ENCODE data around the gene NGEF. TPM values are rescaled to one million over a fixed set of nuclear protein-coding genes. Genes with fewer than 3 reads are reported as not detected.

The NGEF gene
- total and polyA plus RNA-seq, 9 of the 15 experiments (the other 6 are each of a cell fraction or from before 2014, with no cell fraction given): 0.07 to 0.17 (median 0.09) TPM; not detected in 6

GRCh38 chr2:233048569-233049193 lies 35.6 kb upstream of the NGEF start:
- Histone ChIP-seq H3K9ac (ENCODE audit: insufficient read depth in 1 of 2, low read depth in 2 of 2, low read length in 2 of 2) (no peak overlapping the region), H3K27ac (ENCODE audit: extremely low read depth, low read depth, low read length) (no peak overlapping the region), H3K36me3 (ENCODE audit: control insufficient read depth, insufficient read depth, low read length) (no peaks in the 10 kb centered on the region), H3K4me2 (ENCODE audit: insufficient read depth, low read length) (no peak overlapping the region), H3K9me3 (replicated peaks; ENCODE audit: control insufficient read depth, insufficient read depth, low read depth, low read length) (no peaks in the 10 kb centered on the region), H3K27me3 (ENCODE audit: control insufficient read depth in 2 of 2, insufficient read depth in 2 of 2, low read length in 2 of 2) (peaks cover 0 to 25% of the 10 kb centered on the region in 2 experiments; a peak in 2 of 5 replicates), H3K79me2 (ENCODE audit: control insufficient read depth, insufficient read depth, low read length) (no peaks in the 10 kb centered on the region), H4K20me1 (replicated peaks; ENCODE audit: control insufficient read depth, insufficient read depth, low read length) (no peaks in the 10 kb centered on the region), H3K9me1 (ENCODE audit: control insufficient read depth, insufficient read depth, low read length) (no peaks in the 10 kb centered on the region), H3K4me1 (replicated peaks in 1 of 2; ENCODE audit: control insufficient read depth in 2 of 2, insufficient read depth in 2 of 2, low read length in 2 of 2) (peaks cover 0 to 5% of the 10 kb centered on the region in 2 experiments; a peak in 3 of 5 replicates), H2AFZ (ENCODE audit: low read depth, low read length) (no peak overlapping the region), H3K4me3 (no peak overlapping the region)
- no peak for TF ChIP-seq LCOR (CRISPR knock-in tag; IDR thresholded peaks at IDR 0.05)
- TF ChIP-seq HDAC1 (IDR thresholded peaks at IDR 0.05): no peak
- no peak for TF ChIP-seq THAP7 (CRISPR knock-in tag; IDR thresholded peaks at IDR 0.05)
- no peak for TF ChIP-seq ZNF780A (CRISPR knock-in tag; IDR thresholded peaks at IDR 0.05)
- no peak for TF ChIP-seq USF2 (CRISPR knock-in tag; IDR thresholded peaks at IDR 0.05)
- TF ChIP-seq ZNF551 (CRISPR knock-in tag; IDR thresholded peaks at IDR 0.05): no peak
- TF ChIP-seq BRF1 (IDR thresholded peaks at IDR 0.05; ENCODE audit: borderline replicate concordance, extremely low read depth, insufficient read length): no peak
- TF ChIP-seq C11orf30 (IDR thresholded peaks at IDR 0.05; ENCODE audit: low read depth): no peak
- no peak for TF ChIP-seq ZNF707 (CRISPR knock-in tag; conservative IDR thresholded peaks at IDR 0.05)
- no peak for TF ChIP-seq MIER1 (IDR thresholded peaks at IDR 0.05; ENCODE audit: low read depth)
- no peak for TF ChIP-seq ATF2 (CRISPR knock-in tag; IDR thresholded peaks at IDR 0.05)
- TF ChIP-seq ZFP1 (CRISPR knock-in tag; IDR thresholded peaks at IDR 0.05): no peak
- ChIA-PET POLR2A (no interaction called here), CTCF (ENCODE audit: low intra/inter-chr PET ratio) (no interaction called here)
- DNase-seq (ENCODE audit: extremely low read depth in 1 of 4, low spot score in 3 of 4): no peak
- ATAC-seq: no peak
- in situ Hi-C loops (cut with MboI) (no loop called here), intact Hi-C loops (cut with micrococcal nuclease) (loop anchor here (10.0 kb wide), 1 partner anchor 206 kb away; the partner anchor contains the start of gene ATG16L1)
- no peak for FAIRE-seq
- WGBS (ENCODE audit: insufficient coverage, low coverage, missing lambda C conversion rate): 0% methylated on average over 3 of the region's 10 CpGs
- no TSS peak for BruUV-seq (replicated peaks)

Data from K562 (cell line).